ENCODE measurements around the gene TTC3.

DNA sequence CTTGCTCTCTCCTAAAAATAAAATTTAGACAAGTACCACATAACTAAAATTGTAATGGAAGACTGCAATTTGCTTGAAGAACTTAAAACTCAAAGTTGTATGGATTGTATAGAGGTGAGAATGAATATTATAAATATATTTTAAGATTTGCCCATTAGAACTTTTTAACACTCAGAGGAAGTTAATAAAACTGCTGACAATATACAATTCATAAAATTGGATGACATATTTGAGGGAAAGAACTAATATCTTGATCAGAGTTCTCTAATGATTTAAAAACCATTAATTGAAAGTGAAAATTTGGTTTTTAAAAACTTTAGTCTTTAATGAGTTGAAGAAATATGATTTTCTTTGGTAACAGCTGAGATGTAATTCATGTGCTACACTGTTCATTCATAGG, 20.9 kb downstream of the TTC3 start:
- TF ChIP-seq, protein P1, sequence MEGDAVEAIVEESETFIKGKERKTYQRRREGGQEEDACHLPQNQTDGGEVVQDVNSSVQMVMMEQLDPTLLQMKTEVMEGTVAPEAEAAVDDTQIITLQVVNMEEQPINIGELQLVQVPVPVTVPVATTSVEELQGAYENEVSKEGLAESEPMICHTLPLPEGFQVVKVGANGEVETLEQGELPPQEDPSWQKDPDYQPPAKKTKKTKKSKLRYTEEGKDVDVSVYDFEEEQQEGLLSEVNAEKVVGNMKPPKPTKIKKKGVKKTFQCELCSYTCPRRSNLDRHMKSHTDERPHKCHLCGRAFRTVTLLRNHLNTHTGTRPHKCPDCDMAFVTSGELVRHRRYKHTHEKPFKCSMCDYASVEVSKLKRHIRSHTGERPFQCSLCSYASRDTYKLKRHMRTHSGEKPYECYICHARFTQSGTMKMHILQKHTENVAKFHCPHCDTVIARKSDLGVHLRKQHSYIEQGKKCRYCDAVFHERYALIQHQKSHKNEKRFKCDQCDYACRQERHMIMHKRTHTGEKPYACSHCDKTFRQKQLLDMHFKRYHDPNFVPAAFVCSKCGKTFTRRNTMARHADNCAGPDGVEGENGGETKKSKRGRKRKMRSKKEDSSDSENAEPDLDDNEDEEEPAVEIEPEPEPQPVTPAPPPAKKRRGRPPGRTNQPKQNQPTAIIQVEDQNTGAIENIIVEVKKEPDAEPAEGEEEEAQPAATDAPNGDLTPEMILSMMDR (IDR thresholded peaks at IDR 0.05) = no peak
- TF ChIP-seq POLR2A (IDR thresholded peaks at IDR 0.05) = no peak
- no peak for TF ChIP-seq EP300 (IDR thresholded peaks at IDR 0.05)
